GM13976 (cell line): ENCODE results near the gene AJM1.
"Not testable (repeated sequence)": the region's sequence is repeated elsewhere in the genome, so short reads cannot be mapped to it uniquely, and the experiment has no call there.

Source experiments
- DNase-seq: peaks from one replicate; pipeline ENCODE4 v3.0.0; 2012; ENCODE audit warnings: low spot score
- in situ Hi-C: fragments of 300-500 bp; cut with MboI; formaldehyde crosslinking; loops from one replicate; pipeline ENCODE4 v1.12.0; 2022; ENCODE audit warnings: low sequenced_read_pairs, mixed read lengths, inconsistent platforms; ENCODE audit not compliant: unreplicated experiment
- TF ChIP-seq, protein P1 (sequence below): IDR thresholded peaks from 2 replicates; pipeline ENCODE4 v1.5.1; 2012; ENCODE audit warnings: borderline replicate concordance, mild to moderate bottlenecking; ENCODE audit not compliant: insufficient read depth; ENCODE audit errors: extremely low read depth, missing control alignments, control extremely low read depth

Gene AJM1

DNA sequence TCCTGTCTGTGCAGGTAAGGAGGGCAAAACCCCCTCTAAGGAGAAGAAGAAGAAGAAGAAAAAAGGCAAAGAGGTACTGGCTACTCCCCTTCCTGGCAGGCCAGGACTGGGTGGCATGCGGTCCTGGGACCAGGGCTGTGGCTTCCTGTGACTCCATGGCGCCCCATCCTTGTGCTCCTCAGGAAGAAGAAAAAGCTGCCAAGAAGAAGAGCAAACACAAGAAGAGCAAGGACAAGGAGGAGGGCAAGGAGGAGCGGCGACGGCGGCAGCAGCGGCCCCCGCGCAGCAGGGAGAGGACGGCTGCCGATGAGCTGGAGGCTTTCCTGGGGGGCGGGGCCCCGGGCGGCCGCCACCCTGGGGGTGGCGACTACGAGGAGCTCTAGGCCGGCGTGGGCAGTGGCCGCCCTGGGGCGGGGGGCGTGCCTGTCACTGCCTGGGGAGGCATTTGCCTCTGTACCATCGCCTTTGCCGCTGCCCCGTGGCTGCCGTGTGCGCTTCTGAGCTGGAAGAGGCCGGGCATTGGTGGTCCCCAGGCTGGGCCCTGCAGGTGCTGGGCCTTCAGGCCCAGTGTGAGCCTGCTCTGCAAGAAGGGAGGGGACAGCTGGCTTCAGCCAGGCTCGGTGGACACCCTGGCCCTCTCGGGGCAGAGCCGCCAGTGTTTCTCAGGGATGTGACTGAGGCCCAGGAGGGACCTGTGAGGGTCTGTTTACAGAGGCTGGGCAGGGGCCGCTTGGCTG lies 2.0 kb upstream of the AJM1 start:
- in situ Hi-C loops, result no loop called here

DNA sequence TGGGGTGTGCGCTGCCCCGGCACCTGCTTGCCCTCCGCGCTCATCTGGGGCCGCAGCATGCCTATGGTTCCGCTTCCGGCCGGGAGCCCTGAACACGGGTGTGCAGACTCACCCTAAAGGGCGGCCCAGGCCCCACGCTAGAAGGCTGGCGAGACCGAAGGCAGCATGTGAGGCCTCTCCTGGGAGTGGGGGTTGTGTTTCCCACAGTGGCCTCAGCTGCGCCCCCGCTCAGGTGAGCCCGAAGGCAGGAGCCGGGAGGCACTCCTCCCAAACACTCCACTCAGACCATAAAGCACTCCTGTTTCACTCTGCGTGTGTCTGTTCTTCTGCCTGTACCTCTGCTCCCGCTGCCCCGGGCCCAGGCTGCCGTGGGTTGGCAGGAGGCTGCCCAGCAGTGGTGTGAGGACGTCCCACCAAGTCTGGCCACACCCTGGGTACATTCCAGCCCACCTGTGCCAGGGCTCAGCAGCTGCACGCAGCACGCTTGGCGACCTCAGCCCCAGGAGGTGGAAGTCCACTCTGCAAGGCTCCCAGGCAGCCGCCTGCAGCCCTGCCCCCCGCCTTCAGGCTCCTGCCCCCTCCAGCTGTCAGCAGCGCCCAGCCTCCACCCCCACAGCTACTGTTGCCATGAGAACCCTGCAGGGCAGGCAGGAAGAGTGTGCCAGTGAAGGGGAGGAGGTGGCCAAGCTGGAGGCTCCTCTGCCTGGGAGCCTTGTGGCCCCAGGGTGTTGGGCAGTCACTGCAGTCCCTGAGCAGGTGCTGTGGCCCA lies 1.2 kb upstream of the AJM1 start:
- TF ChIP-seq, protein P1, sequence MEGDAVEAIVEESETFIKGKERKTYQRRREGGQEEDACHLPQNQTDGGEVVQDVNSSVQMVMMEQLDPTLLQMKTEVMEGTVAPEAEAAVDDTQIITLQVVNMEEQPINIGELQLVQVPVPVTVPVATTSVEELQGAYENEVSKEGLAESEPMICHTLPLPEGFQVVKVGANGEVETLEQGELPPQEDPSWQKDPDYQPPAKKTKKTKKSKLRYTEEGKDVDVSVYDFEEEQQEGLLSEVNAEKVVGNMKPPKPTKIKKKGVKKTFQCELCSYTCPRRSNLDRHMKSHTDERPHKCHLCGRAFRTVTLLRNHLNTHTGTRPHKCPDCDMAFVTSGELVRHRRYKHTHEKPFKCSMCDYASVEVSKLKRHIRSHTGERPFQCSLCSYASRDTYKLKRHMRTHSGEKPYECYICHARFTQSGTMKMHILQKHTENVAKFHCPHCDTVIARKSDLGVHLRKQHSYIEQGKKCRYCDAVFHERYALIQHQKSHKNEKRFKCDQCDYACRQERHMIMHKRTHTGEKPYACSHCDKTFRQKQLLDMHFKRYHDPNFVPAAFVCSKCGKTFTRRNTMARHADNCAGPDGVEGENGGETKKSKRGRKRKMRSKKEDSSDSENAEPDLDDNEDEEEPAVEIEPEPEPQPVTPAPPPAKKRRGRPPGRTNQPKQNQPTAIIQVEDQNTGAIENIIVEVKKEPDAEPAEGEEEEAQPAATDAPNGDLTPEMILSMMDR, result no peak
- DNase-seq, result no peak
- in situ Hi-C loops, result no loop called here

More for the DNA sequence above, 2.0 kb upstream of the AJM1 start:
- DNase-seq, result no peak
- TF ChIP-seq, protein P1, result no peak

DNA sequence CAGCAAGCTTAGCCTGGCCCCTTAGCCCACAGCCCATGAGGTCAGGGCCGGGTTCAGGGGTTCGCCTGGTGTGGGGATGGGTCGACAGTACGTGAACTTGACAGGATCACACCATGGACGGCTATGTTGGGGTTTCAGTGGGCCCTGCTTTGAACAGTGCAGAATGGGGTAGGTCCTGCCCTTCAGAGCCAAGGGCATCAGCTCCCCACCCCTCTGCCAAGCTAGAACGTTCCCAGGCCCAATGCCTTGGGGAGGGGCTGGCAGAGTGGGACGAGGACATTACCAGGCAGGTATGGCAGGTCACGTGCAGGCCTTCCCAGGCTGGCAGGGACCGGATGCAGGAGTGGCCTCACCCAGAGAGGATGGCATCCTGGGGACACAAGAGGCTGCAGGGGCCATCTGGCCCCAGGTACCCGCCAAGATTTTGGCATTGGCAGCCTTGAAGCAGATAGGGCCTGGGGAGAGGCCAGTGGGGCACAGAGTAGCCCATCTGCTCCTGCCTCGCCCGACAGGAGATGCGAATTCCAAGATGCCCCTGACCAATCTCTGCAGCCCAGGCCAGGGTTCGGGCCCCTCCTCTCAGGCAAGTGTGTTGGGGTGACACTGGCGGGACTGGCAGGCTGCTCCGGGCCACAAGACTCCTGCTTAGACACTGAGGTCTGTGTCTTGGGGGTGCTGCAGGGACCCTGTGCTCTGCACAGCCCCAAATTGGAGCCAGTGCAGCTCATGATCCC lies 465 bp upstream of the AJM1 start:
- DNase-seq, in situ Hi-C loops: not testable (repeated sequence)

DNA sequence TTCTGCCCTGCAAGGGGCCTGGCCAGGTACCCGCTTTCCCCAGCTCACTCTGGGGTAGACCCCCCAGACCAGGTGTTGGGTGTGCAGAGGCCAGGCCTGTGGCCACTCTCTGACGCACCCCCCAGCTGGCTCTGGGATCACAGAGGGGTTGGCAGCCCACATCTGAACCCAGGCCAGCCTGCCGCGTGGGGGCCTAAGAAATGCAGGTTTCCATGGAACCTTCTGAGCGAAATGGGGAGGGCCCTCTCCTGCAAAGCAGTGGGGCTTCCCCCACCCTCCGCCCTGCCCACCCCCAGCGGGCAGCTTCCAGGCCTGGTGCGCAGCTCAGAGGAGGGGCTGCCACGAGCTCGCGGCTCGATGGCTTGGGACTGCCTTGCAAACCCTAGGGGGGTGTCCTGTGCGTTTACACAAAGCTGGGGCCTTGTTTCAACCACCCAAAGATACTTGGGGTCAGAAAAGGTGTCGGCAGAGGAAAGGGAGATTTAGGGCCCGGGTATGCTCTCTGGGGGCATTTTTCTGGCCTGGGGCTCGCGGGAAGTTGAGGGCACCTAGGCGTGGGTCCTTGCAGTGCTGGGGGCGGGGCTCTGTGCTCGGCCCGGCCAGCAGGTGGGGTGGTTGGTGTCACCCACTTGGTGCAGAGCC lies 1.0 kb downstream of the AJM1 start:
- in situ Hi-C loops, DNase-seq: not testable (repeated sequence)

DNA sequence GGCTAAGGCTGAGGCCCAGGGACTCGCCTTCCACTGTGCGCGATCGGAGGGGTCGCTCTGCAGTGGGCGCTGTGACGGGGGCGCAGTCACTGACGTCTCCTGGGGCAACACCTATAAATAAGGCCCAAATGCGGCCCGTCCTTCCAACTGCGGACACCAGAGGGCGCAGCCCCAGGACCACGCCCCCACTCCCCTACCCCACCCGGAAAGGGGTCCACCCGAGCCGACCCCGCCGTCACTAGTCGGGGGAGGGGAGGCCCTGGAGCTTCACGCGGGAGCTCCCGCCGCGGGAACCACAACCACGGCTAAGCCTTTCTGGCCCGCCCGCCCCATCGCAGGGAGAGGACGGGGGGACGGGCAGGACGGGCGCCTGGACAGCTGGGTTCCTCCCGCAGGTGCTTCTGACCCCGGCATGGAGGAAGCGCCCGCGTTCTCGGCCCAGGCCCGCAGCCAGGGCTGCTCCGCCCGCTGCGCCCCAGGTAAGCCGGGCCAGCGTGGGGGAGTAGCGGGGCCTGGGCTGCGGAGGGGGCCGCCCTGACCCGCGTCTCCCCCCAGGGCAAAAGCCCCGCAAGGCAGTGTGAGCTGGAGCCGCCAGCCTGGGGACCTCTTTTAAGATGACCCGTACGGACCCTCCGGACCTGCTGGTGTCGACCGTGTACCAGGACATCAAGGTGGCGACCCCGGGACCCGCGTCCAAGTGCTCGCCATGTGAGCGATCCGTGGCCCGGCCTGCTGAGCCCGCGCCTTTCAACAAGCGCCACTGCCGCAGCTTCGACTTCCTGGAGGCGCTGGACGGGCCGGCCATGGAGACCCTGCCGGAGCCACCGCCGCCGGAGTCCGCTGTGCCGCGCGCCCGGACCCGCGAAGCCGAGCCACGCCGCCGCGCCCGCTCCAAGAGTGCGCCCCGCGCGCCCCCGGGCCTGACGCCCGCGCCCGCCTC lies 1.8 kb downstream of the AJM1 start:
- in situ Hi-C loops, DNase-seq: not testable (repeated sequence)
- TF ChIP-seq, protein P1, result peak; percentile 47

DNA sequence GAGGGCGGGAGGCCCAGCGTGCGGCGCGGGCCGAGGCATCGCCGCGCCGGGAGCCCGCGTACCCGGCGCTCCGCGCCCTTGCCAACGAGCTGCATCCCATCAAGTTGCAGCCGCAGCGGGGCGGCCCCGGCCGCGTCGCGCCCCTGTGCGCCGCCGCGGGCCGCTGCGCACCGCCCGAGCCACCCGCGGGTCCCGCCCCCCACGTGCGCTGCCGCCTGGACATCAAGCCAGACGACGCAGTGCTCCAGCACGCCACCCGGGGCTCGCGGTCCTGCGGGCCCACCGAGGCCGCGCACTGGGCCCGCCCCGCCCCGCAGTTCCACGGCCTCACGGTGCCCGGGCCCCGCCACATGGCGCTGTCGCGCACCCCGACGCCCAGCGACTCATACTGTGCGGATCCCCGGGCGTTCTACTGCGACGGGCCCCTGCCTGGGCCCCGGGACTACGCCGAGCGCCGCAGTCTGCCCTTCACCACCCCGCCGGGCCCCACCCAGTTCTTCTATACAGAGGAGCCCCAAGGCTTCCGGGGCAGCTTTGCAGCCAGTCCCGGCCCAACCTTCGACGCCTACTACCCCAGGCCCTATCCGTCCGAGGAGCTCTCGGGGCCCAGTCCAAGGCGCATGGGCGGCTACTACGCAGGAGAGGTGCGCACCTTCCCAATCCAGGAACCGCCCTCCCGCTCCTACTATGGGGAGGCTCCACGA lies 2.6 kb downstream of the AJM1 start:
- no peak for DNase-seq
- in situ Hi-C loops, result no loop called here
- TF ChIP-seq, protein P1, result no peak
